ENCODE measurements around the gene CERT1. TPM values are rescaled to one million over a fixed set of nuclear protein-coding genes. Genes with fewer than 3 reads are reported as not detected.

CERT1 gene
- total and polyA plus RNA-seq, 2 donors (not counting 3 experiments of a cell fraction or from before 2014, with no cell fraction given): 8.0 to 21.3 TPM

- Histone ChIP-seq H4K20me1 (replicated peaks; ENCODE audit: control insufficient read depth, extremely low read depth, insufficient read depth, low read length) (no peaks in the 10 kb centered on the region), H3K9ac (replicated peaks; ENCODE audit: extremely low read depth, insufficient read depth, low read length) (no peak overlapping the region), H3K4me3 (replicated peaks in 1 of 3; ENCODE audit: insufficient read depth in 1 of 3, low read depth in 1 of 3, low read length in 3 of 3) (no peak overlapping the region), H3K9me1 (replicated peaks; ENCODE audit: control insufficient read depth, extremely low read depth, insufficient read depth, low read length) (no peaks in the 10 kb centered on the region), H3K27ac (ENCODE audit: insufficient read depth, low read depth, low read length) (no peak overlapping the region), H3K4me2 (ENCODE audit: insufficient read depth, low read length) (no peak overlapping the region), H3K9me3 (replicated peaks; ENCODE audit: control insufficient read depth, insufficient read depth, low read length) (no peaks in the 10 kb centered on the region), H3K36me3 (ENCODE audit: control insufficient read depth in 2 of 2, extremely low read depth in 1 of 2, insufficient read depth in 2 of 2, low read length in 2 of 2) (peaks cover 15 to 26% of the 10 kb centered on the region in 2 experiments), H3K27me3 (ENCODE audit: control insufficient read depth in 2 of 2, insufficient read depth in 2 of 2, low read length in 2 of 2) (no peaks in the 10 kb centered on the region), H2AFZ (ENCODE audit: low read depth, low read length) (no peak overlapping the region), H3K4me1 (ENCODE audit: control insufficient read depth, extremely low read depth, insufficient read depth, low read length) (peaks cover 1% of the 10 kb centered on the region), H3K79me2 (ENCODE audit: control insufficient read depth, insufficient read depth, low read length) (no peaks in the 10 kb centered on the region)
- POLR2A ChIA-PET: no interaction called here
- intact Hi-C loops (cut with micrococcal nuclease): no loop called here
- BruUV-seq (replicated peaks): no TSS peak
- dilution Hi-C loops (cut with MboI; ENCODE audit: extremely low pct_ligation_motif_present, low sequenced_read_pairs): no loop called here
- TF ChIP-seq MAX (IDR thresholded peaks at IDR 0.05; ENCODE audit: insufficient read depth, insufficient read length): no peak
- TF ChIP-seq MYC (IDR thresholded peaks at IDR 0.05; ENCODE audit: low read depth, low read length): no peak
- no peak for TF ChIP-seq CTCF (IDR thresholded peaks at IDR 0.05; ENCODE audit: extremely low read depth in 1 of 2, insufficient read depth in 1 of 2, low read depth in 1 of 2, low read length in 2 of 2)
- no peak for TF ChIP-seq EZH2 (IDR thresholded peaks at IDR 0.05; ENCODE audit: borderline replicate concordance, low read depth, low read length, severe bottlenecking)
- peak; percentile 37 for FAIRE-seq
- CTCF ChIA-PET: interaction anchor here (1.0 to 2.2 kb wide), 2 partner anchors 12 to 319 kb away, joined by 4 to 6 read pairs; no protein-coding TSS in a partner anchor
- DNase-seq (ENCODE audit: low read depth, low spot score): no peak
Measured at GRCh38 chr5:75362474-75362975, 148.9 kb downstream of the CERT1 start.

DNA sequence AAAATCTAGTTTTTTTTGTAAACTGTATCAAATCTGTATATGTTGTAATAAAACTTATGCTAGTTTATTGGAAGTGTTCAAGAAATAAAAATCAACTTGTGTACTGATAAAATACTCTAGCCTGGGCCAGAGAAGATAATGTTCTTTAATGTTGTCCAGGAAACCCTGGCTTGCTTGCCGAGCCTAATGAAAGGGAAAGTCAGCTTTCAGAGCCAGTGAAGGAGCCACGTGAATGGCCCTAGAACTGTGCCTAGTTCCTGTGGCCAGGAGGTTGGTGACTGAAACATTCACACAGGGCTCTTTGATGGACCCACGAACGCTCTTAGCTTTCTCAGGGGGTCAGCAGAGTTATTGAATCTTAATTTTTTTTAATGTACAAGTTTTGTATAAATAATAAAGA is 150.1 kb downstream of the CERT1 start:
- Histone ChIP-seq H3K9me3 (replicated peaks; ENCODE audit: control insufficient read depth, insufficient read depth, low read length) (no peaks in the 10 kb centered on the region), H3K4me2 (ENCODE audit: insufficient read depth, low read length) (no peak overlapping the region), H3K79me2 (ENCODE audit: control insufficient read depth, insufficient read depth, low read length) (no peaks in the 10 kb centered on the region), H3K27me3 (ENCODE audit: control insufficient read depth in 2 of 2, insufficient read depth in 2 of 2, low read length in 2 of 2) (no peaks in the 10 kb centered on the region), H3K4me3 (replicated peaks in 1 of 3; ENCODE audit: insufficient read depth in 1 of 3, low read depth in 1 of 3, low read length in 3 of 3) (no peak overlapping the region), H4K20me1 (replicated peaks; ENCODE audit: control insufficient read depth, extremely low read depth, insufficient read depth, low read length) (no peaks in the 10 kb centered on the region), H3K36me3 (ENCODE audit: control insufficient read depth in 2 of 2, extremely low read depth in 1 of 2, insufficient read depth in 2 of 2, low read length in 2 of 2) (peaks cover 20 to 32% of the 10 kb centered on the region in 2 experiments), H2AFZ (ENCODE audit: low read depth, low read length) (no peak overlapping the region), H3K27ac (ENCODE audit: insufficient read depth, low read depth, low read length) (no peak overlapping the region), H3K9ac (replicated peaks; ENCODE audit: extremely low read depth, insufficient read depth, low read length) (no peak overlapping the region), H3K9me1 (replicated peaks; ENCODE audit: control insufficient read depth, extremely low read depth, insufficient read depth, low read length) (no peaks in the 10 kb centered on the region), H3K4me1 (ENCODE audit: control insufficient read depth, extremely low read depth, insufficient read depth, low read length) (no peaks in the 10 kb centered on the region)
- no TSS peak for BruUV-seq (replicated peaks)
- POLR2A ChIA-PET: no interaction called here
- DNase-seq (ENCODE audit: low read depth, low spot score) (no peak), FAIRE-seq (no peak)
- TF ChIP-seq EZH2 (IDR thresholded peaks at IDR 0.05; ENCODE audit: borderline replicate concordance, low read depth, low read length, severe bottlenecking) (no peak), FOS (IDR thresholded peaks at IDR 0.05; ENCODE audit: borderline replicate concordance, insufficient read depth, low read length) (no peak), MAX (IDR thresholded peaks at IDR 0.05; ENCODE audit: insufficient read depth, insufficient read length) (no peak), POLR2AphosphoS5 (IDR thresholded peaks at IDR 0.05; ENCODE audit: insufficient read depth, low read depth, low read length) (no peak), JUN (IDR thresholded peaks at IDR 0.05; ENCODE audit: borderline replicate concordance, insufficient read depth, insufficient read length, low read depth) (no peak), MYC (IDR thresholded peaks at IDR 0.05; ENCODE audit: low read depth, low read length) (no peak), GATA2 (IDR thresholded peaks at IDR 0.05; ENCODE audit: insufficient read depth, insufficient read length, low read depth, low read length) (no peak), POLR2A (IDR thresholded peaks at IDR 0.05; ENCODE audit: low read depth, low read length) (no peak), CTCF (IDR thresholded peaks at IDR 0.05; ENCODE audit: extremely low read depth in 1 of 2, insufficient read depth in 1 of 2, low read depth in 1 of 2, low read length in 2 of 2) (no peak)
- CTCF ChIA-PET: interaction anchor here (1.0 to 2.3 kb wide), 5 partner anchors 10 to 320 kb away, joined by 3 to 9 read pairs (median 4); no protein-coding TSS in a partner anchor
- dilution Hi-C loops (cut with MboI; ENCODE audit: extremely low pct_ligation_motif_present, low sequenced_read_pairs): no loop called here
- intact Hi-C loops (cut with micrococcal nuclease): no loop called here

All from endothelial cell of umbilical vein (primary cell).